Measurements from ENCODE around the gene PCNT.
A peak's percentile ranks its signal among the peaks of the same experiment; 100 is the strongest.

PCNT gene

GRCh38 chr21:46323710-46324389 is at the start of gene PCNT, which contains the start of gene C21orf58:
PCNT (plus strand) TSS chr21:46324156; CDS start chr21:46324229, 73 bp downstream.
C21orf58 (minus strand) TSS chr21:46323870; CDS start chr21:46322738, 1,132 bp downstream.
- DNase-seq (ENCODE audit: low read depth, low spot score) = peak; percentile 95

GRCh38 chr21:46274797-46275390 is 49.1 kb upstream of the PCNT start:
- no peak for DNase-seq (ENCODE audit: low read depth, low spot score)

- DNase-seq (ENCODE audit: low read depth, low spot score) = no peak
Observed at GRCh38 chr21:46284077-46284644, 39.8 kb upstream of the PCNT start.

GRCh38 chr21:46284733-46285132 is 39.2 kb upstream of the PCNT start:
- DNase-seq (ENCODE audit: low read depth, low spot score) = no peak

- DNase-seq (ENCODE audit: low read depth, low spot score) = no peak
Observed at GRCh38 chr21:46285206-46285661, 38.7 kb upstream of the PCNT start, which contains the start of gene MCM3AP. MCM3AP (minus strand) TSS chr21:46285611; CDS start chr21:46285286, 325 bp downstream.

- peak; percentile 76 for DNase-seq (ENCODE audit: low read depth, low spot score)
Observed at GRCh38 chr21:46285761-46286647, 38.0 kb upstream of the PCNT start, which contains the start of gene YBEY. YBEY (plus strand) TSS chr21:46286342; CDS start chr21:46286914, 572 bp downstream.

GRCh38 chr21:46286648-46287002 is 37.3 kb upstream of the PCNT start:
- no peak for DNase-seq (ENCODE audit: low read depth, low spot score)

- no peak for DNase-seq (ENCODE audit: low read depth, low spot score)
Observed at GRCh38 chr21:46287541-46287940, 36.4 kb upstream of the PCNT start.

GRCh38 chr21:46289655-46290179 is 34.2 kb upstream of the PCNT start:
- no peak for DNase-seq (ENCODE audit: low read depth, low spot score)

GRCh38 chr21:46291561-46291960 is 32.4 kb upstream of the PCNT start:
- DNase-seq (ENCODE audit: low read depth, low spot score) = no peak

GRCh38 chr21:46294647-46295176 is 29.2 kb upstream of the PCNT start:
- DNase-seq (ENCODE audit: low read depth, low spot score) = no peak

- no peak for DNase-seq (ENCODE audit: low read depth, low spot score)
Observed at GRCh38 chr21:46295177-46295770, 28.7 kb upstream of the PCNT start.

GRCh38 chr21:46295996-46296752 is 27.8 kb upstream of the PCNT start:
- no peak for DNase-seq (ENCODE audit: low read depth, low spot score)

- no peak for DNase-seq (ENCODE audit: low read depth, low spot score)
Observed at GRCh38 chr21:46297338-46298271, 26.4 kb upstream of the PCNT start.

- DNase-seq (ENCODE audit: low read depth, low spot score) = no peak
Observed at GRCh38 chr21:46299167-46299566, 24.8 kb upstream of the PCNT start.

- no peak for DNase-seq (ENCODE audit: low read depth, low spot score)
Observed at GRCh38 chr21:46301759-46302158, 22.2 kb upstream of the PCNT start.

- no peak for DNase-seq (ENCODE audit: low read depth, low spot score)
Observed at GRCh38 chr21:46304437-46304836, 19.5 kb upstream of the PCNT start.

- no peak for DNase-seq (ENCODE audit: low read depth, low spot score)
Observed at GRCh38 chr21:46304955-46305354, 19.0 kb upstream of the PCNT start.

- no peak for DNase-seq (ENCODE audit: low read depth, low spot score)
Observed at GRCh38 chr21:46307625-46308024, 16.3 kb upstream of the PCNT start.
